ENCODE results near the gene EXOC4.

The EXOC4 gene

GRCh38 chr7:133940368-133940767, 687.5 kb downstream of the EXOC4 start:
- no peak for DNase-seq (ENCODE audit: low read depth)

- DNase-seq (ENCODE audit: low read depth) = no peak
Observed at GRCh38 chr7:133941496-133941895, 688.6 kb downstream of the EXOC4 start.

- DNase-seq (ENCODE audit: low read depth) = no peak
Observed at GRCh38 chr7:133945497-133945896, 692.6 kb downstream of the EXOC4 start.

DNA sequence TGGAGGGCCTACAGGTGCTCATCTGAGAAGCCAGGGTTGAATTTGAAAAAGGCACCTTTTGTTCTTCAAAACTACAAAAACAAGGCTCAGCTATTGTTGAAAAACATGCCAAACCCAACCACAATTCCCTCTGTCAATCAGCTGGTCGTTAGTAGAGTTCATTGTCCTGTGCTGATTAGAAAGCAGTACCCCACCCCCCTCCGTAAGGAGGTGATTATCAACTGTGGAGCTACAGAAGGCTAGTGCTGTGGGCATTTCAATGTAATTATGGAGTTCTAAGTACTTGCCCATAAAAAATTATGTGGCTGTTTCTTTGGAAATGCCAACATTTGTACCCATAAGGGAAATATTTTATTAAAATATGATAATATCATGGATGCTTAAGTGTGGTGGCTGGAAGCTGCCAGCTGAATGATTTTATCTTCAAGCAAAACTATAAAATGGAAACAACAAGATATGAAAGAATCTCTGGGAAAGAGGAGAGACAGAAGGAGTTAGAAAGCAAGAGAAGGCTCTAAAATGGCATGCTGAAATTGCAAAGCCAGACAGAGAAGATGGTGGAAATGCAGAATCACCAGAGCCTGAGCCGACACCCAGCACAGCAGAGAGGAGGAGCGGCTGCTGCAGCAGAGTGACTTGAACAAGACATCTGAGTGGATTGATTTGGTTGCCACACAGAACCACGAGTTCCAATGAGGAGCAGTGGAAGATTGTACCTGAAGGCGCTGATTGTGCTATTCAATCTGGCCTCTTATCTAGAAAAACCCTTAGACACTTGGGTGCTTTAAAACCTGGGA, 694.8 kb downstream of the EXOC4 start:
- no peak for DNase-seq (ENCODE audit: low read depth)

DNA sequence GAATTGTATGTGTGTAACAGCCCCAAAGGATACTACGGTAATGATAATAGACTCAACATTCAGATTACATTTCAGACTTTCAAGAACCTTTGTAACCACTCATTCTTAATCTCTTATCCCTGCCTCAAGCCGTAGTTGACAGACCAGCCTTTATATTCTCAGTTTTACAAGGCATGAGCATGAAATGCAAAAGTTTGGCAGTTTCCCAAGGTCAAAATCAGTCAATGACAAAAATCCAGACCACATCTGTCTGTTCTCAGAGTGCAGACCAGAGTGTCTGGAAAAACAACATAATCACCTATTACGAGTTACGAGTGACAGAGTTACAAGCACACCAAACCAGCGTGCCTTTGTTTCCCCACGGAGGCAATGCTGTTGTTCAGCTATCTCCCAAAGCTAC, 695.7 kb downstream of the EXOC4 start:
- DNase-seq (ENCODE audit: low read depth) = no peak

DNA sequence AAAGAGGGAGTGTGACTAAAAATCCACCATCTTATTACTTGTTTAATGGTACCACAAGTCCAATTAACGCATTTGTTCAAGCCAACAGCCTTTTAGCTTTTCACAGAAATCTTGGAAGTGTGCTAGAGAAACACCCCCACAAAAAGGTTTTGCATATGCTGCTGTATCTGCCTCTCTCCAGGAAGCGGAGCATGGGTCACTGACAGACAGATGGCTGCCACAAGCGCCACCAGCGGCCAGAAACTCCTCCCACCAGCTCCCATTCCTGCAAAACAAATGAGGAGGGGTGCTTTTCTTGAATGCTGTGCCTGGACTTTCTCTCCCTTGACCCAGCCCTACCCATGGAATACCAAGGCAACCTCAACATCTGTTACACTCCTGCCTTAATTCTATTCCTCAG, 698.0 kb downstream of the EXOC4 start:
- no peak for DNase-seq (ENCODE audit: low read depth)

DNA sequence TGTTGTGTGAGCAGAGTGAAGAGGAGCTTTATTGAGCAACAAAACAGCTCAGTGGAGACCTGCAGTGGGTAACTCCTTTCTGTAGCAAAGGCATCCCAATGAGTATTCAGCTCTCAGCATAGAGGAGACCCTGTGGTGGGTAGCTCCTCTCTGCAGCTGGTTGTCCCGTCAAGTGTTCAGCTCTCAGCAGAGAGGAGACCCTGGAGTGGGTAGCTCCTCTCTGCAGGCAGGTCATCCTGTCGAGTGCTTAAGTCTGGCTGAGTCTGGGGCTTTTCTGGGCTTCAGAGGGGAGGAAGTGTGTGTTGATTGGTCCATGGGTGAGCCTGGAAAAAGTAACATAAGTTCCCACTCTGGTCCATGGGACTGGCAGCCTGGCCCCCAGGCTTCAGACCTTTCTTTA, 702.3 kb downstream of the EXOC4 start:
- DNase-seq (ENCODE audit: low read depth) = no peak

- no peak for DNase-seq (ENCODE audit: low read depth)
Observed at GRCh38 chr7:133957845-133958244, 705.0 kb downstream of the EXOC4 start.

DNA sequence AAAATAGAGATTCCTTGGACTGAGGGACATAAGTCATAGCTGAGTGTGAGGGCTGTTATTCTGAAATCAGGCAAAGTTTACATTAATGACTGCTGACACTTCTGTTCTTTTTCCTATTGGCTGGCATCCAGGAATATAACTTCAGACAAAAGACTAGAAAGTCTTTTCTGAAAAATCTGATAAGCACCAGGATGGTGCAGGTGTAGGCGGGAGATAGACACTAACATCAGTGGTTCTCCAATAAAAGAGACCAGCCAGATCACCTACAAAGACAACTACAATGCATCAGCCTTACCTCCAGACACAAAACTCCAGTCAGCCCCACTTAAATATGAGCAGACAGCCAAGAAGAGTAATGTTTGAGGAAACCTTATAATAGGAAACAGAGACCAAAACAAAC, 705.9 kb downstream of the EXOC4 start:
- DNase-seq (ENCODE audit: low read depth) = no peak

DNA sequence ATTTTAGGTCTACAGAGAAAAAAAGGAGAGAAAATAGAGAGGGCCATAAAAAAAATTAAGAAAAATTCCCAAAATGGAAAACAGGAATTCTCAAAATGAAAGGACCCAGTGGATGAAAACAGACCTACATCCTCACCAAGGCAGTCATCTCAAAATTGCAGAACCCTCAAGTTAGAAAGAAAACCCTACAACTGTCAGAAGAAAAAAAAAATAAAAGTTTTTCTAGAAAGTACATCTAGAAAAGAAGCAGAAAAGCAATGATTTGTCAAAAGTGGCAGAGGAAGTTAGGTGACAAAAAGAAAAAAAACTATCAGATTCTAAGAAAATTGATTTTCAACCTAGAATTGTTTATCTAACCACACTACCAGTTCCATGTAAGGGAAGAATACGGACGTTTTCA, 706.6 kb downstream of the EXOC4 start:
- DNase-seq (ENCODE audit: low read depth) = no peak

DNA sequence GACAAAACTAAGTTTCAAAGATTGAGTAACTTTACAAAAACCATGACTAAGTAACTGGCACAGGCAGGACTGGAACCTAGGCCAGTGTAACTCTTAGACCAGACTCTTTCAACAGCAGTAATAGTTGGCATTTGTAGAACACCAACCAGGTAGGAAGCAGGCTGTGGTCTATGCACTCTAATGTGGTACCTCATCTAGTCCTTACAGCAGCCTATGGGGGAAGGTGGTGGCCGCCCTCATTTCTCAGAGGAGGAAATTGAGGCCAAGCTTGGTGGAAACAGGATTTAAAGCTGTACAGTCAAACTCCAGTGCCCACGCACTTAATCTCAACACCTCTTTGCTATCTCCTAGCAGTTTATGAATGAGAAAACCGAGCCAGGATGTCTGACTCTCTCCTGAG, 708.8 kb downstream of the EXOC4 start:
- no peak for DNase-seq (ENCODE audit: low read depth)

GRCh38 chr7:133962646-133963045, 709.8 kb downstream of the EXOC4 start:
- no peak for DNase-seq (ENCODE audit: low read depth)

DNA sequence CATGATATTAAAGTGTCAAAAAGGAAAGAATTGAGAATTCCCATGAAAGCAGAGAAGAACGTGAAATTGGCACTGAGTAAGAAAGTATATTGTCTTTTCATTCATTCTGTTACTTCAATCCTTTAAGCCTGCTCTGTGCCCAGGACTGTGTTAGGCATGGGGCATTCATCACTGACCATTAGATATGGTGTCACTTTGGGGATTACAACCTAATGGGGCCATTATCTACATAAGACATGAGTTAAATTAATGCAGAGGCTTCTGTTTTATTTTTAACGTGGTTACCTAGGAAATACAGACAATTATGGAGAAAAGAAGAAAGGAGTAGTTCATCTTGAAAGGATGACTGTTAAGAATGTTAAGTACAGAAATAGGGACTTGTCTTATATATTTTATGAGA, 710.8 kb downstream of the EXOC4 start:
- no peak for DNase-seq (ENCODE audit: low read depth)

GRCh38 chr7:133971625-133972024, 718.7 kb downstream of the EXOC4 start:
- DNase-seq (ENCODE audit: low read depth) = no peak

- no peak for DNase-seq (ENCODE audit: low read depth)
Observed at GRCh38 chr7:133973710-133974109, 720.8 kb downstream of the EXOC4 start.

GRCh38 chr7:133975130-133975529, 722.3 kb downstream of the EXOC4 start:
- DNase-seq (ENCODE audit: low read depth) = no peak

- DNase-seq (ENCODE audit: low read depth) = no peak
Observed at GRCh38 chr7:133976140-133976539, 723.3 kb downstream of the EXOC4 start.

GRCh38 chr7:133977409-133978274, 724.8 kb downstream of the EXOC4 start:
- no peak for DNase-seq (ENCODE audit: low read depth)

- DNase-seq (ENCODE audit: low read depth) = no peak
Observed at GRCh38 chr7:133978502-133979295, 725.8 kb downstream of the EXOC4 start.

- DNase-seq (ENCODE audit: low read depth) = no peak
Observed at GRCh38 chr7:133980804-133981203, 727.9 kb downstream of the EXOC4 start.

- DNase-seq (ENCODE audit: low read depth) = no peak
Observed at GRCh38 chr7:133983685-133984419, 731.0 kb downstream of the EXOC4 start.

- DNase-seq (ENCODE audit: low read depth) = no peak
Observed at GRCh38 chr7:133985300-133985699, 732.4 kb downstream of the EXOC4 start.
